ENCODE data around the gene RSBN1L. TPM values are rescaled to one million over a fixed set of nuclear protein-coding genes. Genes with fewer than 3 reads are reported as not detected.

RSBN1L gene
- total and polyA plus RNA-seq, 2 donors (not counting 3 experiments of a cell fraction or from before 2014, with no cell fraction given): 3.0 to 13.1 TPM

GRCh38 chr7:77667459-77668086 is 28.7 kb upstream of the RSBN1L start:
- H3K36me3 ChIP-seq (ENCODE audit: control insufficient read depth in 2 of 2, extremely low read depth in 1 of 2, insufficient read depth in 2 of 2, low read length in 2 of 2): no peaks in the 10 kb centered on the region
- TF ChIP-seq MYC (IDR thresholded peaks at IDR 0.05; ENCODE audit: low read depth, low read length) (no peak), GATA2 (IDR thresholded peaks at IDR 0.05; ENCODE audit: insufficient read depth, insufficient read length, low read depth, low read length) (no peak), JUN (IDR thresholded peaks at IDR 0.05; ENCODE audit: borderline replicate concordance, insufficient read depth, insufficient read length, low read depth) (no peak), POLR2A (IDR thresholded peaks at IDR 0.05; ENCODE audit: low read depth, low read length) (no peak), POLR2AphosphoS5 (IDR thresholded peaks at IDR 0.05; ENCODE audit: insufficient read depth, low read depth, low read length) (no peak), EZH2 (IDR thresholded peaks at IDR 0.05; ENCODE audit: borderline replicate concordance, low read depth, low read length, severe bottlenecking) (no peak), FOS (IDR thresholded peaks at IDR 0.05; ENCODE audit: borderline replicate concordance, insufficient read depth, low read length) (no peak)
- TF ChIP-seq, protein P1, sequence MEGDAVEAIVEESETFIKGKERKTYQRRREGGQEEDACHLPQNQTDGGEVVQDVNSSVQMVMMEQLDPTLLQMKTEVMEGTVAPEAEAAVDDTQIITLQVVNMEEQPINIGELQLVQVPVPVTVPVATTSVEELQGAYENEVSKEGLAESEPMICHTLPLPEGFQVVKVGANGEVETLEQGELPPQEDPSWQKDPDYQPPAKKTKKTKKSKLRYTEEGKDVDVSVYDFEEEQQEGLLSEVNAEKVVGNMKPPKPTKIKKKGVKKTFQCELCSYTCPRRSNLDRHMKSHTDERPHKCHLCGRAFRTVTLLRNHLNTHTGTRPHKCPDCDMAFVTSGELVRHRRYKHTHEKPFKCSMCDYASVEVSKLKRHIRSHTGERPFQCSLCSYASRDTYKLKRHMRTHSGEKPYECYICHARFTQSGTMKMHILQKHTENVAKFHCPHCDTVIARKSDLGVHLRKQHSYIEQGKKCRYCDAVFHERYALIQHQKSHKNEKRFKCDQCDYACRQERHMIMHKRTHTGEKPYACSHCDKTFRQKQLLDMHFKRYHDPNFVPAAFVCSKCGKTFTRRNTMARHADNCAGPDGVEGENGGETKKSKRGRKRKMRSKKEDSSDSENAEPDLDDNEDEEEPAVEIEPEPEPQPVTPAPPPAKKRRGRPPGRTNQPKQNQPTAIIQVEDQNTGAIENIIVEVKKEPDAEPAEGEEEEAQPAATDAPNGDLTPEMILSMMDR (IDR thresholded peaks at IDR 0.05; ENCODE audit: extremely low read depth in 1 of 2, insufficient read depth in 1 of 2, low read depth in 1 of 2, low read length in 2 of 2): no peak
- TF ChIP-seq, protein P2, sequence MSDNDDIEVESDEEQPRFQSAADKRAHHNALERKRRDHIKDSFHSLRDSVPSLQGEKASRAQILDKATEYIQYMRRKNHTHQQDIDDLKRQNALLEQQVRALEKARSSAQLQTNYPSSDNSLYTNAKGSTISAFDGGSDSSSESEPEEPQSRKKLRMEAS (IDR thresholded peaks at IDR 0.05; ENCODE audit: insufficient read depth, insufficient read length): no peak
- no TSS peak for BruUV-seq (replicated peaks)

More at GRCh38 chr7:77667459-77668086, 28.7 kb upstream of the RSBN1L start:
- POLR2A ChIA-PET: no interaction called here
- DNase-seq (ENCODE audit: low read depth, low spot score) (no peak), FAIRE-seq (no peak)
- no peak overlapping the region for H2AFZ ChIP-seq (ENCODE audit: low read depth, low read length)
- CTCF ChIA-PET: interaction anchor here (1.0 kb wide), 1 partner anchor 16 kb away, joined by 5 read pairs; no protein-coding TSS in a partner anchor
- dilution Hi-C loops (cut with MboI; ENCODE audit: extremely low pct_ligation_motif_present, low sequenced_read_pairs) (no loop called here), intact Hi-C loops (cut with micrococcal nuclease) (no loop called here)
- H3K4me3 ChIP-seq (replicated peaks in 1 of 3; ENCODE audit: insufficient read depth in 1 of 3, low read depth in 1 of 3, low read length in 3 of 3): no peak overlapping the region
- H3K9me1 ChIP-seq (replicated peaks; ENCODE audit: control insufficient read depth, extremely low read depth, insufficient read depth, low read length): no peaks in the 10 kb centered on the region
- H3K79me2 ChIP-seq (ENCODE audit: control insufficient read depth, insufficient read depth, low read length): no peaks in the 10 kb centered on the region
- no peaks in the 10 kb centered on the region for H3K4me1 ChIP-seq (ENCODE audit: control insufficient read depth, extremely low read depth, insufficient read depth, low read length)
- no peak overlapping the region for H3K27ac ChIP-seq (ENCODE audit: insufficient read depth, low read depth, low read length)
- no peak overlapping the region for H3K9ac ChIP-seq (replicated peaks; ENCODE audit: extremely low read depth, insufficient read depth, low read length)
- no peak overlapping the region for H3K4me2 ChIP-seq (ENCODE audit: insufficient read depth, low read length)
- no peaks in the 10 kb centered on the region for H3K9me3 ChIP-seq (replicated peaks; ENCODE audit: control insufficient read depth, insufficient read depth, low read length)
- H3K27me3 ChIP-seq (ENCODE audit: control insufficient read depth in 2 of 2, insufficient read depth in 2 of 2, low read length in 2 of 2): no peaks in the 10 kb centered on the region
- H4K20me1 ChIP-seq (replicated peaks; ENCODE audit: control insufficient read depth, extremely low read depth, insufficient read depth, low read length): no peaks in the 10 kb centered on the region
